IPS DF 19.7 (cell line): ENCODE results near the gene CACNB4.
"Not testable (repeated sequence)": the region's sequence is repeated elsewhere in the genome, so short reads cannot be mapped to it uniquely, and the experiment has no call there.

ENCODE experiments used
- DNase-seq: peaks from one replicate; pipeline ENCODE4 v3.0.0-alpha.2; 2013; ENCODE audit warnings: low read depth, low spot score

Gene CACNB4

DNA sequence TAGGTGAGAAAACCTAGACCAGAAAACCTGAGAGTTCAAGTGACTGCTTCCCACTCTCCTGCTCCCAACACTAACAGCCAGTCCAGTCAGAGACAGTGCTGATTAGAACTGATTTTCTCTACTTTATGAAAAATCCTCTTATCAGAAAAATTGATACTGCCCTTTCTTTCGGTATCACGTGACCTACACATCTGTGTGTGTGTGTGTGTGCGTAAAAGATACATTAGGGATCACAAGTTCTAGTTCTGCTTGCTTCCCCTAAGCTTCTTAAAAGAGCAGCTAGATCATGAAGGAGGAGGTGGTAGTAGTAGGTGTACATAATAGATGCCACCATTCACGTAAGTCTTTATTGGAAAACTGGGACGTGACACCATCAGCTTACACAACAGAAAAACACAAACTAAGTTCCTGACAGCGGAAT lies 272.1 kb downstream of the CACNB4 start:
- DNase-seq: no peak

DNA sequence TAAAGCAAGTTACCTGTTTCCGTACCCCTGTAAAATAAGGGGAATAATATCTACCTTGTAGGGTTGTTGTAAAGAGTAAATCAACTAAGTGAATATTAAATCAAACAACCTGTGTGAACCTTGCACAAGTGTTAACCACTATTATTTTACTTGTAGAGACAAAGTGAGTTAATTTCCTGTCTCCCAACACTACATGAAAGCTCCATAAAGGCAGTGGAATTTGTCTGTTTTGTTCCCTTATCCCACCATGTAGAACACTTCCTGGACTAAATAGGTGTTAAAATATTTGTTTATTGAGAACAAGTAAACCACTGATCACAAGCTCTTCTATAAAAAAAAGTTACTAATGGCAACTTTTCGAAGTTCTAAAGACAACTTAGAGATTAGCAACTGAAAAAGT lies 274.0 kb downstream of the CACNB4 start:
- DNase-seq: no peak

DNA sequence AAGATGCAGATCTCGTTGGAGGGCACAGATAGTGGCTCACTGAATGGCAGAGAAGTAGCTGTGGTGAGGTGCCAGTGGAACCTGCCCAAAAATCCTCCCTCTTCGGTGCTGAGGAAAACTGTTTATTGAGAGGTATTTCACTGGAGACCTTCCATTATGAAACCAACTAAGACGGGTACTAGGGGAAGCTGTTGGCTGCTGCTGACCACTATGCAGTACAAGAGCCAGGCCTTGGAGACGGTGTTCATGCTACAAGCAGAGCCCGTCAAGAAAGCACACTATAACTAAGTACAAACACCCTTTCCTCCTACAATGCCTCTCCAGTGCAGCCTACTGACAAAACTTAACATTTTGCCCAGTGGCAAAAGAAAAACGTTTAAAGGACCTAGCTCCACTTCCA lies 275.2 kb downstream of the CACNB4 start:
- DNase-seq: no peak

DNA sequence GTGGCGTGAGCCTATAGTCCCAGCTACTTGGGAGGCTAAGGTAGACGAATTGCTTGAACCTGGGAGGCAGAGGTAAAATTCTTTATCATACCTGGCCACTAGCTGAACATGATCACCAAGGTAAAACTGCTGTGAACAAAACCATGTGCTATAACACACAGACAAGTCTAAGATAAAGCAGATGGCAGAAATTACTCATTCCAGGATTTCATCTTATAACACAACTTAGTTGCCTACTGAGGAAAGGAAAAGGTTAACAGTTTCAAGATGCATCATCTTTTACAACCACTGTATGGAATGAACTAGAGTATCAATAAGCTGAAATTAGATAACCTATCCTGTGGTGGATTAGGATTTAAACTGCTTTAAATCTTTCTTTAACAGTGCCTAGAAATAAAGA lies 278.9 kb downstream of the CACNB4 start:
- DNase-seq: no peak

DNA sequence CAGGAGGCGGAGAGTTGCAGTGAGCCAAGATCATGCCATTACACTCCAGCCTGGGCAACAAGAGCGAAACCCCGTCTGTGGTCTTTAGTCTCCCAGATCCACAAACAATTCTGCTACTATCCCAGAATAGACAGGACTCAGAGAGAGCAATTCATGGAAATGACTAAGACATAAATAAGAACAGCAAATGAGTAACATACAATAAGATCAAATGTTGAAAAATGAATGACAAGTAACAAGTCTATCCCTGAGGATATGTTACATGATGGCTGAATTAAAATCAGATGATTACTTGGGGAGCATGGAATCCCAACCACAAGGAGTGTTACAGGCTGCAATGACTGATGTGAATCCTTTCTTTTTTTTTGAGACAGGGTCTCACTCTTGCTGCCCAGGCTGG lies 280.9 kb downstream of the CACNB4 start:
- DNase-seq: no peak

DNA sequence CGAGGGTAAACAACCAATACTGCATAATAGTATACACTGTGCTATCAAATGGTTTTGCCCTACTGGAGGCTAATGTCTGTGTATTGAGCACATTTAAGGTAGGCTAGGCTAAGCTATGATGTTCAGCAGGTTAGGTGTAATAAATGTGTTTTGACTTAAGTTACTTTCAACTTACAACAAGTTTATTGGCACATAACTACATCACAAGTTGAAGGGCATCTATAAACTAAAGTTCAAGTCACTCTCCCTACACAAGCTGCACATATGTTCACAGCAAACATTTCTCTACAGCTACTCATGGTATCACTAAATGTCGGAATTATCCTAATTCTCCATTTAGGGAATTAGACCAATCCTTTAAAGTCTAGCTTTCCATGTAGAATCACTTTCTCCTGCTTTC lies 282.0 kb downstream of the CACNB4 start:
- no peak for DNase-seq

DNA sequence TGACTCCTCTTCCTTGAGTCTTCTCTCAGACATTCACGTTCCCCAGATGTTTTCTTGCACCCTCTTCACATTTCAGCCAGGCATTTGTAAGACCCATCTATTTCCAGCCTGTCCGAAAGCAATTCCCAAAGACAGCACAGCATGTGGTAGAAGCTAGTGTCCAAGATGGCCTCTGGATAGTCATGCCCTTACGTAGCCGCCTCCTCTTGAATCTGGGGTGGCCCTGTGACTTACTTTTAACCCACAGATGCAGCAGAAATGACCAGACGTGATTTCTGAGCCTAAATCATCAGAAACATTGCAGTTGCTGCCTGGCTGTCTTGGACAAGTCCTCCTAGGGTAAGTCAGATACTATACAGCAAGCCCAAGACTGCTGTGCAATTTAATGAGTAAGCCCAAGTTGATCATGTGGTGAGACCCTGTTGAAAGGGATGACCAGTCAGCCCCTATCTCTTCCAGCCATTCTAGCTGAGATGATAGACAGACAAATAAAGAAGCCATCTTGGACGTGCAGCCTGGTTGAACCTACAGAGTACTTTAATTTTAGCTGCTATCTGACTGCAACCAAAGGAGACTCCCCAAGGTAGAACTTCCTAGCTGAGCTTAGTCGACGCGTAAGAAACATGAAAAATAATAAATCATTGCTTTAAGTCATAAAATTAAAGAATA lies 282.9 kb downstream of the CACNB4 start:
- no peak for DNase-seq

DNA sequence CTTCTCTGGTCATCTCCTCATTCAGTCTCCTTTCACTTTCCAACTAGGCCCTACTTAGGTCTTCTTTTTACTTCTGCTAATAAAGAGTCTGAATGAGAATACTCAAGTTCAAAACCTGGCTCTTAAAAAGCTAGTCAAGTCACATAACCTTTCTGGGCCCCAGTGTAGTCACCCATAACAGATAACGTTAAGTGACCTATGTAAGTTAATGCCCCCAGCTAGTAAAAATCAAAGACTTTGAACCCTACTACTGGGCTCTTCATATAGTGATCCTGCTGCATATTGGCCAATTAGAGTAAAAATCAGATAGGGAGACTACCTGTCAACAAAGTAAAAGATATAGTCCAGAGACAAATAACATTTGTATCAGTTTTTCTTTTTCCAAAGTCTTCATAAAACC lies 288.4 kb downstream of the CACNB4 start:
- no peak for DNase-seq

DNA sequence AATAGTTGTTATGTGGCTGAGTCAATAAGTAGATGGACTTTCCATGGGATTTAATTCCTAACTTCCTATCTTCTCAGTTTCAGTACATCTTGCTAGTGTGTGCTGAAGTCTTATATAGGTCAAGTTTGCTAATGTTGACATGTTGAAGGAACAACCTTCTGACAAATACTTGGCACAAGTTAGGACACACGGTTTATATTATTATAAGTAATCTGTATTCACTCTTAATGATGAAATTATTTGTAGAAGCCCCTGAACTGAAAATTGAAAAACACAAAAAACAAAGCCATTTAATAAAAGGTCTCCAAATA lies 289.8 kb downstream of the CACNB4 start:
- DNase-seq: no peak

DNA sequence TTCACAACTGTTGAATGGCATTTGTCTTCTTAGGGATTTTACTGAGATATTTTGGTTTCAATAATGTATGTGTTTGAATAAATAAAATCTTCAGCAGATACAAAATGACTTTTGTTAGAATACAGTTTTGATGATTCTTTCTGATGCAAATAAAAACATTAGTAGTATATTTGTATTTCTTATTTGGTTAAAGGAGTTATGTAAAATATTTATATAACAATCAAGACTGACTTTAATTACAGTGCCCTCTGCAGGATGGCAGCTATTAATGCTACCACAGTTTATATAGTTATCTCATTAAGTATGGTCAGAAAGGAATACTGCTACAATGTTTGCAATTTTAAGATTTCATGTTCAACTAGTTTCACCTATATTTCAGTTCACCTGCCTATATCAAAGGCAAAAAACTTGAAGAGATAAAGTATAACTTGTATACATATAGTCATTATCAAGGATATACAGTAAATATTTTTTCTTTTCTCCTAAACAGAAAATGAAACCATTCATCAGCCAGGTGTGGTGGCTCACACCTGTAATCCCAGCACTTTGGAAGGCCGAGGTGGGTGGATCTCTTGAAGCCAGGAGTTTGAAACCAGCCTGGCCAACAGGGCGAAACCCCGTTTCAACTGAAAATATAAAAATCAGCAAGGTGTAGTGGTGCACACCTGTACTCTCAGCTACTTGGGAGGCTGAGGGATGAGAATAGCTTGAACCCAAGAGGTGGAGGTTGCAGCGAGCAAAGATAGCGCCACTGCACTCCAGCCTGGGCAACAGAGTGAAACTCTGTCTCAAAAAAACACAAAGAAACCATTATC lies 290.4 kb downstream of the CACNB4 start:
- DNase-seq: no peak

DNA sequence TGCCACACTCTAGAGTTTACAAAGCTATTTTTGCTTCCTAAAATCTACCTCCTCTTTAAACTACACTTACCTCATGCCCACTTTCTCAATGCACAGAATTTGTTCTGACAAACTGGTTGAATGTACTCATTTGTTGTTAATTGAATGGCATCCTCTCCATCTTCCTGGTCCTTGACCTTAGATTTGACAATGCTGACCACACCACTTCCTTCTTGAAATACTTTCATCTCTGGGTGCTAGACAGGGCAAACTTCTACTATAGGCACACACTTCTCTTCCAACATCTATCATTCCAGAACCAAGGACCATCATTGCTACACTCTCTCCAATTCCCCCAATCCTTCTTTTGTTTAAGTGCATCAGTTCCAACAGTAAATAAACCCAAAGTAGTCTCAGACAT lies 292.9 kb downstream of the CACNB4 start:
- DNase-seq: no peak

DNA sequence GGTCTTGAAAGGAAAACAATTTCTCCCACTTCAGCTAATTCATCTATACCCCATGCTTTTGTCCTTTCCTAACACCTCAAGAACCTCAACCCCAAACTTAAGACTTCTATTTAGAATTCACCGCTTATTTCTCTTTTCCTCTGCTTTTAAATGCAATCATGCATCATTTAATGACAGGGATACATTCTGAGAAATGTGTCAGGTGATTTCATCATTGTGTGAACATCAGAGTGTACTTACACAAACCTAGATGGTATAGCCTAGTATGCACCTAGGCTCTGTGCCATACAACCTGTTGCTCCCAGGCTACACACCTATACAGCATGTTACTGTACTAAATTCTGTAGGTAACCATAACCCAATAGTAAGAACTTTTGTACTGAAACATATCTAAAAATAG lies 293.5 kb downstream of the CACNB4 start:
- no peak for DNase-seq

DNA sequence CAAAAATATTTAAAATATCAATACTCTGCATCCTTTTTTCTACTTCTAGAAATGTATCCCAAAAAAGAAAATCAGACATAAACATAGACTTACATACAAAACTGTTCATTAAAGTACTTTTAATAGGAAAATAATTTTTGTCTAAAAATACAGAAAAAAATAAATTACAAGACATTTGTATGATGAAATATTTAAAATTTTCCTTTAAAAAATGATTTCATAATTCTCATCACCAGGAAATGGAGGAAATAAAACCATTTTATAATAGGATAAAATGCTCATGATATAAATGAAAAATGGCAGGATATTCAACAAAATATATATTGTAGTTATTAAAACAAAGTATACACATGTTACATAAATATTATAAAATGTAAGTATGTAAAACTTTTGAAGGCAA lies 295.0 kb downstream of the CACNB4 start:
- no peak for DNase-seq

DNA sequence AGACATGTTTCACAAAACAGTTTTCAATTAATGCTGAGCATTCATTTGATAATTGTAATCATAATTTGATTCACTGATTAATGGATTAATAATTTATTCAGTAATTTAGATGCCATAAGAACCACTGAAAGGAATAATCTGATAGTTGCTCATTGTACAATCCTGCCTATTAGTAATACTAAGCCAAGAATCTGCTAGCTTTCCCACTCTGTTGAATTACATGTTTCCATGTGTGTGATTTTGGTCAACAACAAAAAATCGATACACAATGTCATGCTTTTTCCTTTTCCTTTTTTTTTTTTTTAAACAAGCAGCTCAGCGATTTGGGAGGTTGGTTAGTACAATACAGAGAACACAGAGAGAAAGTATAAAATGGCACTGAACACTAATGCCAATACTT lies 296.5 kb downstream of the CACNB4 start:
- DNase-seq: no peak

DNA sequence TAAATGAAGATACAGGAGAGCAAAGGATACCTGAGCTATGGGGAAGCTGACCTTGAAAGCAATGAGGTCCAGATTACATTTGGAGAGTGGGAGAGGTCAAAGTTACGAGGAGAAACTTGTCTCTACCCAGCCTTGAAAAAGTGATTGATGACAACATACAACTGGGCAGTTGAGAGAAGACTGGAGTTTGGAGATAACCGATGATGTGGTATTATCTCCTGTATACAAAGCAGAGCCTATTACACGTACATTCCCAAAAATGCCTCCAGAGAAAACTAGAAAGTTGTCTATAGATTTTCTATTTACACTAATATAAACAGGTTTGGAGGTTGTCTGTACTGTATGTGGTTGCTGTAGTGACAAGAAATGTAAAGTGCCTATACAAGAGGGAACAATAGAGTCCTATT lies 299.0 kb downstream of the CACNB4 start:
- no peak for DNase-seq

DNA sequence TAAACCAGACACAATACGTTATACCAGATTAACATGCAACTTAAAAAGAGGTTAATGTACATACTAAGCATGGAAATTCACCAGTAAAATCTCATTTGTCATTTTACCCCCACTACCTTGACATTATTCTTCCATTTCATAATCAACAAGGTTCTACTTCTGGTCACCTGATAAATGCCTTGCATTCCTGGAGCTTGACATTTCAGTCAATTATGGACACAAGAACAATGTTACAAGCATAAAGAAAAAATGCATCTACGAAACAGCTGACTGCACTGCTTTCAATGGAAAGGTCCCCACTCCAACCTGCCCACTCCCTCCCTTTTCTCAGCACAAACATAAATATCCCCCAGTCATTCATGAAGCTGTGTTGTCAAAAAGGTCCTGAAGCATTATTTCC lies 302.1 kb downstream of the CACNB4 start:
- no peak for DNase-seq

DNA sequence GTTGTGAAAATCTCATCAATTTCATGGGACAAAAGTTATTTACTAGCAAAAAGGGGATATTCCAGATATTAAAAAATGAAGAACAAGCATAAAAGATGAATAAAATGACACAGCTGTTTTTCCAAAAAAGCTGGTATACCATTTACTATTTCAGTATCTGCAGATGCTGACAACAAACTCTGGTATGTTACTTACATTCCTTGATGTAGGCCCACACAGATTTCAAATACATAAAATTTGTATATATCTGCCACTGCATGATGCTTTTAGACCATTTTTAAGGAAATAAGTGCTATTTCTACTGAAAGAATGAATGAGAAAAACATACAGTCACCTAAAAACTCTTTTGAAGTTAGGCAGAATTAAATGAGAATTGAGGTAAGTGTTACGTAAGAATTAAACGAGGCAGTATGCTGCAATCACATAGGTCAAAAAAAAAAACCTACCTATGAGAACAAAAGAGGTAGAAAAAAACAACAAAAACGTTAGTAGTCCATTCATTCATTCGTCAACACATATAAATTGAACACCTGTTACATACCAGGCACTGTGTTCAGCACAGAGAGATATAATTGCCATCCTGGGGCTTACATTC lies 303.1 kb downstream of the CACNB4 start:
- DNase-seq: no peak

DNA sequence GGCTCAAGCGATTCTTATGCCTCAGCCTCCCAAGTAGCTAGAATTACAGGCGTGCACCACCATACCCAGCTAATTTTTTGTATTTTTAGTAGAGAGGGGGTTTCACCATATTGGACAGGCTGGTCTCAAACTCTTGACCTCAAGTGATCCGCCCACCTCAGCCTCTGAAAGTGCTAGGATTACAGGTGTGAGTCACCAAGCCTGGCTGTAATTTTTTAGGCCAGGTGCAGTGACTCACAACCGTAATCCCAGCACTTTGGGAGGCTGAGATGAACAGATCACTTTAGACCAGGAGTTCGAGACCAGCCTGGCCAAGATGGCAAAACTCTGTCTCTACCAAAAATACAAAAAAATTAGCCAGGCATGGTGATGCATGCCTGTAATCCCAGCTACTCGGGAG lies 304.4 kb downstream of the CACNB4 start:
- not testable (repeated sequence) for DNase-seq

DNA sequence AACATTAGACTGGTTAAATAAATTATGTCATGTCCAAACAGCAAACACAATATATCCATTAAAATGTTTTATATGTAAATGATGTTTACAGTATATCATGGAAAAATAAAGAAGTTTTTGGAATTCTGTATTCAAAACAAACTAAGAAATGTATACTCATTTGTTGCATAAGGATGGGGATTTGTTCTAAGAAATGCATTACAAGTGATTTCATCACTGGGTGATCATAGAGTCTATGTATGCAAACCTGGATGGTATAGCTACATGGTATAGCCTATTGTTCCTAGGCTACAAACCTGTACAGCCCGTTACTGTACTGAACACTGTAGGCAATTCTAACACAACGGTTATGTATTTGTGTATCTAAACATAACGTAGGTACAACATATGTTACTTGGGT lies 305.7 kb downstream of the CACNB4 start:
- no peak for DNase-seq

DNA sequence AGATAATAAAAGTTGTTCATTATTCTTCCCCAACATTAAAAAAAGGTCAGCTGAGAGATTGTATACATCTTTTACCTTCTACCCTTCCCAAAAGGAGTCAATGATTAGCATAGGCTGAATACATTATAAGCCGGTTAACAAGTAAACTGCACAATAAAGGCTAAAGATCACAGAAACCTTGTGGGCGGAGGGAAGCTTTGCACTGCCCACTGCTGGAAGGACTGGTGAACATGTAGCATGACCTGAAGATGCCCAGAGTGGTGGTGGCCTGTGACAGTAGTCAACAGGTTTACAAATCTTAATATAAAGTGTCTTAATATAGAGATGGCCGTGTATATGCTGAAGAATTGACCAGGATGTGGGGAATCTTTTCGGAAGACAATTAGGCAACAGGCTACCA lies 306.3 kb downstream of the CACNB4 start:
- DNase-seq: no peak

DNA sequence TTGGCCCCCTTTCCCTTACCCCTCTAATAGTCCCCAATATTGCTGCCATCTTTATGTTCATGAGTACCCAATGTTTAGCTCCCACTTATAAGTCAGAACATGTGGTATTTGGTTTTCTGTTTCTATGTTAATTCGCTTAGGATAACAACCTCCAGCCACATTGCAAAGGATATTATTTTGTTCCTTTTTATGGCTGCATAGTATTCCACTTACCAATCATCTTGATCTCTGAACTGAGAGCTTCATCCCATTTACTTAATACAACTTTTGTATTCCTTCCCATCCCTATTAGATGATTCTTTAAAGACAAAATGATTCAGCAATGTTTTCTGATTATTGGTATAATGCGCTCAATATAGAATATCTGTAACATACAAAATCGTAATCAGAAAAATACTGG lies 307.3 kb downstream of the CACNB4 start:
- DNase-seq: no peak

DNA sequence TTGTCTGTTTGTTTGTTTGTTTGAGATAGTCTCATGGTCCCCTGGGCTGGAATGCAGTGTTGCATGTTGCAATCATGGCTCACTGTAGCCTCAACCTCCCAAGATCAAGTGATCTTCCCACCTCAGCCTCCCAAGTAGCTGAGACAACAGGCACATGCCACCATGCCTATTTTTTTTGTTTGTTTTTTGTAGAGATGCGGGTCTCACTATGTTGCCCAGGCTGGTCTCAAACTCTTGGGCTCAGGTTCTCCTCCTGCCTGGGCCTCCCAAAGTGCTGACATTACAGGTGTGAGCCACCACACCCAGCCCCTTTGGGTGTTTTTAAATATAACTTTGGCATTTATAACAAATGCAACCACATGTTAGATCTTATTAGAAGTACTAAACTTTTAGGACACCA lies 308.2 kb downstream of the CACNB4 start:
- DNase-seq: no peak
